Subcutaneous adipose tissue (tissue), 4 donors: ENCODE results near the gene PSAP. TPM values are rescaled to one million over a fixed set of nuclear protein-coding genes. Genes with fewer than 3 reads are reported as not detected.

Experiments used
- CTCF ChIP-seq: fragments of 450-650 bp; IDR thresholded peaks from one replicate; pipeline ENCODE4 v1.5.1; 2016; ENCODE audit warnings: low read depth, mild to moderate bottlenecking, control low read depth, antibody characterized with exemption, moderate library complexity
- total RNA-seq, 4 donors: library from RNA; depleted of rRNA; stranded (reverse); fragments of >200 nt; gene quantifications; one replicate each; pipeline ENCODE4 v1.1.0, GENCODE V29; 2016

Gene PSAP
- total RNA-seq, 4 donors from 2014 or later: 851 to 2,903 (median 1,278) TPM

- no peak for TF ChIP-seq CTCF
These were observed 10.7 kb downstream of the PSAP start for GRCh38 chr10:71840177-71840957.

- TF ChIP-seq CTCF: no peak
These were observed 12.5 kb downstream of the PSAP start for GRCh38 chr10:71838264-71839211.

- TF ChIP-seq CTCF: no peak
These were observed 13.8 kb downstream of the PSAP start for GRCh38 chr10:71837098-71837827.

GRCh38 chr10:71836596-71836974 is 14.5 kb downstream of the PSAP start:
- TF ChIP-seq CTCF: no peak

- no peak for TF ChIP-seq CTCF
These were observed 15.1 kb downstream of the PSAP start for GRCh38 chr10:71835671-71836595.

GRCh38 chr10:71834343-71834674 is 16.7 kb downstream of the PSAP start:
- TF ChIP-seq CTCF: no peak
